ENCODE measurements around the gene PAGE5. TPM values are rescaled to one million over a fixed set of nuclear protein-coding genes. Genes with fewer than 3 reads are reported as not detected.

Gene PAGE5, protein sequence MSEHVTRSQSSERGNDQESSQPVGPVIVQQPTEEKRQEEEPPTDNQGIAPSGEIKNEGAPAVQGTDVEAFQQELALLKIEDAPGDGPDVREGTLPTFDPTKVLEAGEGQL
- not detected in 2 replicates for total RNA-seq

GRCh38 chrX:55220119-55220794 lies at the start of gene PAGE5:
Gene PAGE5 (plus strand): TSS chrX:55220346. CDS start chrX:55221383, 1,037 bp downstream.

DNA sequence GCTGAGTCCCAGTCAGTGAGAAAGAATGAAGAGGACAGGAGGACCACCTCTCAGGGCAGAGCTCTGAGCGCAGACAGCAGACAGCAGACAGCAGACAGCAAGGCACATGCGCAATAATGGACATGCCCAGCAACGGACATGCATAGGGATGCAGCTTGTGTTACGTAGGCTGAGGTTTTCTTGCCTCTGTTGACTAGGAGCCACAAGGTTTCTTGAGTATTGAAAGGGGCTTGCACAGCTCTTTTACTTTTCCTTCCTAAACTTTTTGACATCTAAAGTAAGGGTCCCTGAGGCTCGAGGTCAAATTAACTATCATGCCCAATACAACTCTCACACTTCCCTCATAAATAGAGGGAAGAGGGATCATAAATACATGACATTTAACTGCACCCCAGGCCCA lies 44.7 kb downstream of the PAGE5 start, which contains the start of gene PAGE3:
Gene PAGE3 (minus strand): TSS at position 101 of the 400 bp plus-strand sequence. CDS start 1,013 bp downstream, outside the sequence.

Other genes with a start within 250 kb of the PAGE5 start
- under 0.01 TPM in 1 of 2 replicates, not detected in the other for gene PFKFB1, start 226.2 kb upstream of the PAGE5 start, total RNA-seq
- 7.6 and 9.7 TPM in 2 replicates for gene APEX2, start 220.0 kb upstream of the PAGE5 start, total RNA-seq
- not detected in 2 replicates for gene ALAS2, start 189.4 kb upstream of the PAGE5 start, total RNA-seq
- not detected in 2 replicates for gene PAGE2B, start 145.3 kb upstream of the PAGE5 start, total RNA-seq
- not detected in 2 replicates for gene PAGE2, start 131.3 kb upstream of the PAGE5 start, total RNA-seq
- not detected in 2 replicates for gene PAGE3, start 44.6 kb downstream of the PAGE5 start, total RNA-seq
- 30.9 and 38.3 TPM in 2 replicates for gene MAGEH1, start 231.8 kb downstream of the PAGE5 start, total RNA-seq

All from epithelial cell of umbilical artery (primary cell).